HCT116 (cell line): ENCODE data around the gene DLG2. TPM values are rescaled to one million over a fixed set of nuclear protein-coding genes. Genes with fewer than 3 reads are reported as not detected.

ENCODE experiments used
- ATAC-seq: fragments of 200-7000 bp; cut with Tn5 transposase; 2 replicates; pipeline ENCODE4 v1.9.1; 2020; ENCODE audit warnings: mild to moderate bottlenecking, moderate library complexity
- BruUV-seq: library from RNA; stranded (reverse); fragments of 400-500 nt; replicated peaks from 2 replicates; lab custom pipeline; 2021; lab: Mats Ljungman, UMichigan
- CTCF ChIA-PET: fragments of 300-600 bp; sonication (Branson Sonifier 250); formaldehyde crosslinking; loops from one replicate; lab custom pipeline; 2021; ENCODE audit warnings: antibody characterized with exemption; lab: Charles Lee
- POLR2A ChIA-PET: fragments of 300-600, 350-600 bp; sonication (Branson Sonifier 250); formaldehyde crosslinking; loops from one replicate; lab custom pipeline; 2021; ENCODE audit warnings: antibody characterized with exemption; lab: Charles Lee
- RAD21 ChIA-PET, 2 experiments: fragments of 300-600 bp; sonication (Branson Sonifier 250); formaldehyde crosslinking; loops; one replicate each; lab custom pipeline; 2023; ENCODE audit warnings: low total read pairs in 2 of 2; ENCODE audit not compliant: uncharacterized antibody in 2 of 2, unreplicated experiment in 2 of 2, low non-redundant PET in 1 of 2; lab: Charles Lee
- DNase-seq: peaks from one replicate; pipeline ENCODE4 v3.0.0-alpha.2; 2010; ENCODE audit warnings: low read depth, low spot score
- H2AFZ ChIP-seq: fragments of 200-600 bp; shearing (Covaris generic), sonication (generic); 2 replicates; pipeline ENCODE4 v1.6.1; 2017; ENCODE audit warnings: low read depth, mixed run types, mixed read lengths, antibody characterized with exemption, low read length; ENCODE audit not compliant: poor library complexity, severe bottlenecking
- H3K27ac ChIP-seq: 2 replicates; pipeline ENCODE4 v1.5.1; 2012; ENCODE audit warnings: low read depth, low read length
- H3K27me3 ChIP-seq: fragments of 200-600 bp; sonication (generic); 2 replicates; pipeline ENCODE4 v1.6.1; 2016; ENCODE audit warnings: mixed run types, low read length, mixed read lengths; ENCODE audit not compliant: insufficient read depth
- H3K36me3 ChIP-seq, 2 experiments: fragments of 200-500 bp in 1 of 2; fragments of 200-600 bp in 1 of 2; sonication (Bioruptor generic) in 1 of 2; sonication (generic) in 1 of 2; 2 replicates each; pipeline versions ENCODE4 v1.5.1 to v1.6.1; 2014 to 2016; ENCODE audit warnings: low read length in 2 of 2, inconsistent platforms in 1 of 2, mixed read lengths in 1 of 2, mixed run types in 1 of 2; ENCODE audit not compliant: insufficient read depth in 2 of 2, control insufficient read depth in 1 of 2
- H3K4me1 ChIP-seq, 2 experiments: fragments of 200-600 bp in 1 of 2; sonication (generic) in 1 of 2; 2 replicates each; pipeline versions ENCODE4 v1.5.1 to v1.6.1; 2012 to 2017; ENCODE audit warnings: low read length in 2 of 2, inconsistent platforms in 1 of 2, mild to moderate bottlenecking in 1 of 2, mixed read lengths in 1 of 2, mixed run types in 1 of 2, moderate library complexity in 1 of 2; ENCODE audit not compliant: insufficient read depth in 2 of 2, control insufficient read depth in 1 of 2
- H3K4me2 ChIP-seq: fragments of 200-600 bp; sonication (generic); 2 replicates; pipeline ENCODE4 v1.6.1; 2017; ENCODE audit warnings: mixed run types, low read length, mixed read lengths
- H3K4me3 ChIP-seq, 2 experiments: fragments of 200-600 bp in 1 of 2; sonication (generic) in 1 of 2; replicated peaks in 1 of 2; 2 replicates each; pipeline ENCODE4 v1.5.1; 2011 to 2016; ENCODE audit warnings: low read length in 2 of 2, control low read depth in 1 of 2, low read depth in 1 of 2, mild to moderate bottlenecking in 1 of 2, mixed read lengths in 1 of 2, mixed run types in 1 of 2
- H3K79me2 ChIP-seq: fragments of 200-600 bp; sonication (generic); 2 replicates; pipeline ENCODE4 v1.6.1; 2017; ENCODE audit warnings: mild to moderate bottlenecking, mixed run types, low read length, moderate library complexity, mixed read lengths; ENCODE audit not compliant: insufficient read depth
- H3K9ac ChIP-seq: fragments of 200-600 bp; sonication (generic); 2 replicates; pipeline ENCODE4 v1.6.1; 2016; ENCODE audit warnings: low read length, mixed read lengths
- H3K9me2 ChIP-seq: fragments of 200-600 bp; sonication (generic), shearing (Covaris generic); 2 replicates; pipeline ENCODE4 v1.6.1; 2017; ENCODE audit warnings: mixed run types, mild to moderate bottlenecking, moderate library complexity; ENCODE audit not compliant: insufficient read depth
- H3K9me3 ChIP-seq, 2 experiments: fragments of 200-500 bp in 1 of 2; fragments of 200-600 bp in 1 of 2; sonication (Bioruptor generic) in 1 of 2; sonication (generic) in 1 of 2; 2 replicates each; pipeline ENCODE4 v1.6.1; 2014 to 2017; ENCODE audit warnings: low read length in 2 of 2, mixed read lengths in 2 of 2, inconsistent platforms in 1 of 2, low read depth in 1 of 2, mild to moderate bottlenecking in 1 of 2, mixed run types in 1 of 2, moderate library complexity in 1 of 2; ENCODE audit not compliant: control insufficient read depth in 1 of 2, insufficient read depth in 1 of 2
- H4K20me1 ChIP-seq: fragments of 200-600 bp; sonication (generic), shearing (Covaris generic); 2 replicates; pipeline ENCODE4 v1.6.1; 2017; ENCODE audit warnings: mixed run types, mild to moderate bottlenecking, moderate library complexity; ENCODE audit not compliant: insufficient read depth
- CEBPB ChIP-seq: IDR thresholded peaks from 2 replicates; pipeline ENCODE4 v1.6.1; 2012; ENCODE audit warnings: low read depth
- CTCF ChIP-seq, 3 experiments: fragments of 200-600 bp in 1 of 3; sonication (generic) in 1 of 3; IDR thresholded peaks in 2 of 3; conservative IDR thresholded peaks in 1 of 3; 2 replicates each; pipeline ENCODE4 v1.5.1; 2012 to 2017; ENCODE audit warnings: low read depth in 2 of 3, low read length in 2 of 3, antibody characterized with exemption in 1 of 3, borderline replicate concordance in 1 of 3, control low read depth in 1 of 3, mild to moderate bottlenecking in 1 of 3, mixed read lengths in 1 of 3, mixed run types in 1 of 3, moderate library complexity in 1 of 3; ENCODE audit not compliant: insufficient read depth in 1 of 3
- FOSL1 ChIP-seq: IDR thresholded peaks from 2 replicates; pipeline ENCODE4 v1.6.1; 2012; ENCODE audit warnings: low read depth
- RAD21 ChIP-seq: IDR thresholded peaks from 2 replicates; pipeline ENCODE4 v1.6.1; 2012; ENCODE audit warnings: low read depth, mild to moderate bottlenecking
- SP1 ChIP-seq: IDR thresholded peaks from 2 replicates; pipeline ENCODE4 v1.6.1; 2012; ENCODE audit warnings: low read depth
- TCF7L2 ChIP-seq: IDR thresholded peaks from 2 replicates; pipeline ENCODE4 v1.7.0; 2011; ENCODE audit warnings: borderline replicate concordance, inconsistent platforms; ENCODE audit not compliant: insufficient read depth, insufficient read length; ENCODE audit errors: extremely low read depth
- intact Hi-C: fragments of 100-400 bp; cut with micrococcal nuclease; formaldehyde crosslinking; loops from 2 replicates; pipeline ENCODE4 v1.10.0; 2022
- total RNA-seq: library from RNA; stranded (reverse); gene quantifications from one replicate; pipeline ENCODE4 v1.2.1, GENCODE V29; 2021; ENCODE audit not compliant: unreplicated experiment
- TF ChIP-seq, protein P1 (sequence below): IDR thresholded peaks from 2 replicates; pipeline ENCODE4 v1.6.1; 2012

DLG2 gene
- total RNA-seq, 1 experiment from 2014 or later = 2.4 TPM

DNA sequence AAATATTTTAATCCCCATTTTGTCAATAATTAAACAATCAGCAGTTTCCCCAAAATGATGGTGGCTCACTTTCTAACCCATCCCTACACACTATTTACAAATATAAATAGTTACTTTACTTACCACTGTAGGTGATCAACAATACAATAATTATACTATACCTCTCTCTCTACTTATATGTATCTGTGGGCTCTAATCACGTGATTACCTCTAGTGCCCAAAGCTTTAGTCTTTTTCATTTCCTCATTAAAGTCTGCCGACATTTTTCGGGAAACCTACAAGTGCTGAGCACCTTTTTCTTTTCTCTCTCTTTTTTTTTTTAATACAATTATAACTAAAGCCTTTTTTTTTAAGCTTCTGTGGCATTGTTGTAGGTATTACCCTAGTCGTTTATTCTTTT lies 23.9 kb downstream of the DLG2 start:
- DNase-seq (no peak), ATAC-seq (no peak)
- no peak overlapping the region for H3K9ac ChIP-seq
- no peaks in the 10 kb centered on the region for H3K4me1 ChIP-seq
- CTCF ChIA-PET = no interaction called here
- no peak for TF ChIP-seq FOSL1
- no peak for TF ChIP-seq CEBPB
- no peak for TF ChIP-seq TCF7L2
- TF ChIP-seq, protein P1, sequence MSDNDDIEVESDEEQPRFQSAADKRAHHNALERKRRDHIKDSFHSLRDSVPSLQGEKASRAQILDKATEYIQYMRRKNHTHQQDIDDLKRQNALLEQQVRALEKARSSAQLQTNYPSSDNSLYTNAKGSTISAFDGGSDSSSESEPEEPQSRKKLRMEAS = no peak
- no peak for TF ChIP-seq CTCF (IDR thresholded peaks at IDR 0.05 in 2 of 3, conservative IDR thresholded peaks at IDR 0.05 in 1 of 3; ENCODE audit: borderline replicate concordance in 1 of 3, insufficient read depth in 1 of 3, low read depth in 2 of 3, low read length in 2 of 3)
- TF ChIP-seq SP1 = no peak
- no peak for TF ChIP-seq RAD21
- TF ChIP-seq, all 23 proteins: peak for 0
- Histone ChIP-seq H3K27me3 (no peaks in the 10 kb centered on the region), H3K27ac (no peak overlapping the region), H3K36me3 (no peaks in the 10 kb centered on the region), H3K9me2 (no peaks in the 10 kb centered on the region), H3K4me2 (no peak overlapping the region), H3K79me2 (no peaks in the 10 kb centered on the region), H4K20me1 (no peaks in the 10 kb centered on the region), H3K4me3 (no peak overlapping the region), H3K9me3 (no peaks in the 10 kb centered on the region), H2AFZ (no peak overlapping the region)
- ChIA-PET POLR2A (no interaction called here), RAD21 (no interaction called here)
- BruUV-seq = no TSS peak
- intact Hi-C loops = loop anchor here (10.0 kb wide), 1 partner anchor 592 kb away; no protein-coding TSS in a partner anchor

GRCh38 chr11:85602526-85603213 lies 24.5 kb downstream of the DLG2 start:
- TF ChIP-seq TCF7L2 (no peak), CEBPB (0 out of 2 replicates have a peak, but pooled peaks have one; percentile 16)
- intact Hi-C loops = loop anchor here (10.0 kb wide), 1 partner anchor 592 kb away; no protein-coding TSS in a partner anchor
- Histone ChIP-seq H3K79me2 (no peaks in the 10 kb centered on the region), H3K27ac (no peak overlapping the region), H3K9me3 (no peaks in the 10 kb centered on the region), H3K36me3 (no peaks in the 10 kb centered on the region), H3K9me2 (no peaks in the 10 kb centered on the region), H2AFZ (no peak overlapping the region), H3K4me2 (no peak overlapping the region), H3K4me1 (no peaks in the 10 kb centered on the region), H3K4me3 (no peak overlapping the region), H3K9ac (no peak overlapping the region), H3K27me3 (no peaks in the 10 kb centered on the region), H4K20me1 (no peaks in the 10 kb centered on the region)
- BruUV-seq = no TSS peak
- ChIA-PET RAD21 (no interaction called here), CTCF (no interaction called here), POLR2A (no interaction called here)
- no peak for DNase-seq
- no peak for ATAC-seq
